HUDEP-2 (cell line): ENCODE data around the gene RUNX3.

Source experiments
- DNase-seq, 76 experiments: peaks; one replicate each; lab custom pipeline; 2025; ENCODE audit not compliant: unreplicated experiment in 76 of 76; lab: John Stamatoyannopoulos, UW

RUNX3 gene

DNA sequence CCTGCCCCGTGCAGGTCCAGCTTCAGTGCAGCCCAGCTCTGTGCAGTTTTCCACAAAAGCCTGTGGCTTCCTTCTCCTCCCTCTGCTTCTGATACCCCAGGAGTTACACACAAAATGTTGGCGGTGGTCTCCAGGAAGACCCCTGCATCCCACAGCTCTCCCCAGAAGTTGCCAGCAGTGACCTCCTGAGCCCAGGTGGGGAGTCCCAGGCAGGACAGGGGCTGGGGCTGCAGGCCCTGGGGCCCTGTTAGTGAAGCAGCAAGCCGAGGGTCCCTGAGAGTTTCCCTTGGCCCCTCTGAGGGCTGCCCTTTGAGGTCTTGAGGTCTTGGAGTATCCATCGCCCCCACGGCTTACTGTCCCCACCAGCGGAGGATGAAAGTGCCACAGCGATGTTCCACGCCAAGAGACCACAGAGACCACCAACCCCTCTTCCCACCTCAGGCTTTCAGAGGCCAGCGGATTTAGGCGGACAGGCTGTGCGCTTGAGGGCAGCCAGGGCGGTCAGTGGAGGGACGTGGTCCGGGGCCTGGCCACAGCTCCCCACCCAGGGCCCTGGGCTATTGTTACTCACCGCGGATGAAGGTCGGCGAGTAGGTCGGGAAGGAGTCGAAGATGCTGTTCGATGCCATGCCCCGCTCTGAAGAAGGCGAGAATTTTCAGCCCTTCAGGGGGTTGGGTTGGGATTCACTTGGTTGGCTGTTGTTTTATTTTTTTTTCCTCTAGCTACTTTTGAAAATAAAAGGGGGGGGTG lies 34.0 kb upstream of the RUNX3 start:
- no peak for DNase-seq

DNA sequence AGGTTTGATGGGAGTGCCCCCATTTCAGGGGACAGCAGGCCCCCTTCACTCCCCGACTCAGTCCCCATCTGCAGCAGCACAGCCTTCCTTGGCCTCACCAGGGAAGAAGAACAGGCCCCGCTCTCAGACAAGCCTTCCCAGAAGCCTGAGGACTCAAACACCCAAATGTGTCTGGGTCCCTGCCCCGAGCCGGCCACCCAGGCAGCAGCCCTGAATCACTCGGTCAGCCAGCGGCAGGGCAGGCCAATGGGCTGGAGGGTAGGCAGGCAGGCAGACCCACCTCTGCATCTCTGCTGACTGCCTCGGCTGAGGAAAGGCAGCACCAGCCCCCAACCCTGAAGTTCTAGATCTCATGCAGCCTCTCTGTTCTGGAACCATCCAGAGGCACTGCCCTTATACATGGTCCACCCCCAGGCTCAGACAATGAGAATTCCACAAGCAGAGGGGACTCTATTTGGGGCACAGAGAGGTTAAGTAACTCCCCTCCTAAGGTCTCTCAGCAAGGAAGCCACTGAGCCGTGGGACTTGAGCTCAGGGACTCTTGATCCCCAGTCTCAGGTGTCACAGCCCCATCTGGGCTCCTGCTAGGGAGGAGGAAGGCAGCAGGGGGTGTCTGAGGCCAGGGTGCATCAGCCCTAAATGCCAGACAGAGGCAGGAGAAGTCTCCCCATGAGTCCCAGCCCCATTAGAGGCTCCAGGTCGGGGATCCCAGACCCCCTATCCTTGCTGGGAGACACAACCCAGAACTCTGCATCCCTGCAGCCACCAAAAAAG lies 33.2 kb upstream of the RUNX3 start:
- no peak for DNase-seq

DNA sequence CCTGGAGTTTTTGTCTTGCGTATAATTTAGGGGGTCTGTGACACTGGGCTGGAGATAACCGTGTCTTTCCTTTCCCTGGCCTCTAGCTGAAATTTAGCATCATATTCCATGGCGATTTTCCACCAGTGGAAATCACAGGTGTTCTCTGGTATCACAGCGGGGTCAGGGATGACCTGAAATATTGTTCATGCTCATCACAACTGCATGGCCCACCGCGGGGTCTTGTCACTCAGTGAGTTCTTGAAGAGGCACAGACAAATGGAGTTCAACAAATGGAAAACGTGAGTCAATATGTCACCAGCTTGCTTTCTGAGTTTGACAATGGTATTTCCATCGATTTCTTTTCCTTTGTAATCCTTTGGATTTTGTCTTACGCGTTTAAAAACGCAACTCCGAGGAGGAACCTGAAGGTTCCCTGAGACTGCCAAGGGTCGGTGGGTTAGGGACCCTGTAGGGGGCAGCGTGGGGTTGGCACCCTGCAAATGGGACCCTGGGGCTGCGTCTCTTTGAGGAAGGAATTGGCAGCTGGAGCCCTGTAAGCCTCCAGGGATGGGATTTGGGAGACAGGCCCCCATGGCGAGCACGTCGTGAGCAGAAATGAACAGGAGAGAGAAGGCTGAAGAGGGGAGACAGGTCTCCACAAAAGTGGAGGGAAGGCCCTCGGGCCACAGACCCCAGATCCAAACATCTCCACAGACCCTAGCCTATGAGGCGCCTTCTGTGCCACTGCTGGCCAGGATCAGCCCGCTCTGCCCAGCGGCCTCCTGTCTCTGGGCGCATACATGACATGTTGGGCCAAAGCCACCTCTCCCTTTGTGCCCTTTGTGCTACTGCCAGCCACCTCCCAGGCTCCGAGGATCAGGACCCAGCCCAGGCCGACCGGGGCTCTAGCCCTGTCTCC lies 32.1 kb upstream of the RUNX3 start:
- DNase-seq = no peak

DNA sequence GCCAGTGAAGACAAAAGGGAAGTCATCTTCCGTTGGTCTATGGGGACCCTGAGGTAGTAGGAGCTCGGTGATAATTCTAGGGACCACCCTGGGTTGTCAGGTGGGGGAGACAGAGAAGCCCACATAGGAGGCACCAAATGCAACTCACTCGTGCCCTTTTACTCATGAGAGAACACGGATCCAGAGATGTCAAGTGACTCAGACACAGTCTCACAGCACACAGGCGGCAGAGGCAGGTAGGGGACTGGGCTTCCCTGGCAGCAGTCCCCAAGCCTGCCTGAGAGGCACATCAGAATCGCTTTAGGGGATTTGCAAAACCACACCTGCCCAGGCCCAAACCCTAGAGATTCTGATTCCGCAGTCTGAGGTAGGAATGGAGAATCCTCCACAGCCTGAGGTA lies 31.3 kb upstream of the RUNX3 start:
- no peak for DNase-seq

DNA sequence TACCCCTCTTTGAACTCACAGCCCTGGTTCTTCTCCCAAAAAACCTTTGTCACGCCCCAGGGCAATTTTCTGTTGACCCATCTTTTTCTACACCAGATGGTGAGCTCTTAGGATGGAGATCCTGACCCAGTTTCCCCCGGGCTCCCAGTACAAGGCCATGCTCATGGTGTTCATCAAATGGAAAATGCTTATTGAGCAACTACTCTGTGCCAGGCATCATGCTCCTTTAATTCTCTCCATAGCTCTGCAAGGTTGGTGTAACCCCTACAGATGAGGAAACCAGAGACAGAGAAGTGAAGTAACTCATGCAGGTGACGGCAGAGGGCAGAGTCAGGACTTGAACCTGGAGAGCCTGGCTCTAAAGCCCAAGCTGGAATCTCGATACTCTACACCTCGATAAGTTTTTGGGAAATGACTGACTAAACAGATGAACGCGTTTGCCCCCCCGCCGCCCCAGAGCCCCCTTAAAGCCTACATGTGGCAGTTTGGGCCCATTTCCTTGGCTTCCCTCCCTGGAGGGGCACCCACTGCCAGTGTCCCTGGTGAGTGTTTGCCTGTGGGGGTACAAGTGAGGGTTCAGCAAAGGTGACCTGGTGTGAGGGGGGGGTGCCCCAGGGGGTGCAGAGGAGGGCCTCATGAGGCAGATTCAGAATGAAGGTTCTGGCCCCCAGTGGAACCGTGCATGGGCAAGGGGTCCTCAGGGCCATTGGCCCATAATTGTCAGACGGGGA lies 30.2 kb upstream of the RUNX3 start:
- no peak for DNase-seq

DNA sequence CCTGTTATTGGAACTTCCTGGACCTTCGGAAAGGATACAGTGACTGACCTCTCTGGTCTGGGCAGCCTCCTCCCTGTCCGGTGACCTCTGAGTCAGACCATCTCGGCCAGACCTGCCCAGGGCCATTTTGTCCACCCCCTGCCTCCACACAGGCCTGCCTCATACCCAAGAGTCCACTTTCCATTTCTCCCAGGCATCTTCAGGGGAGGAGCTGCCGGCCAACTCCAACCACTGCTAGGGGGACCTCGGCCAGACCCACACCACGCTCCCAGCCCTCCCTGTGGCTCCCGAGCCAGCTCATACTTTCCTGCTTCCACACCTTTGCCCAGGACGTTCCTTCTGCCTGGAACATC lies 29.5 kb upstream of the RUNX3 start:
- no peak for DNase-seq

DNA sequence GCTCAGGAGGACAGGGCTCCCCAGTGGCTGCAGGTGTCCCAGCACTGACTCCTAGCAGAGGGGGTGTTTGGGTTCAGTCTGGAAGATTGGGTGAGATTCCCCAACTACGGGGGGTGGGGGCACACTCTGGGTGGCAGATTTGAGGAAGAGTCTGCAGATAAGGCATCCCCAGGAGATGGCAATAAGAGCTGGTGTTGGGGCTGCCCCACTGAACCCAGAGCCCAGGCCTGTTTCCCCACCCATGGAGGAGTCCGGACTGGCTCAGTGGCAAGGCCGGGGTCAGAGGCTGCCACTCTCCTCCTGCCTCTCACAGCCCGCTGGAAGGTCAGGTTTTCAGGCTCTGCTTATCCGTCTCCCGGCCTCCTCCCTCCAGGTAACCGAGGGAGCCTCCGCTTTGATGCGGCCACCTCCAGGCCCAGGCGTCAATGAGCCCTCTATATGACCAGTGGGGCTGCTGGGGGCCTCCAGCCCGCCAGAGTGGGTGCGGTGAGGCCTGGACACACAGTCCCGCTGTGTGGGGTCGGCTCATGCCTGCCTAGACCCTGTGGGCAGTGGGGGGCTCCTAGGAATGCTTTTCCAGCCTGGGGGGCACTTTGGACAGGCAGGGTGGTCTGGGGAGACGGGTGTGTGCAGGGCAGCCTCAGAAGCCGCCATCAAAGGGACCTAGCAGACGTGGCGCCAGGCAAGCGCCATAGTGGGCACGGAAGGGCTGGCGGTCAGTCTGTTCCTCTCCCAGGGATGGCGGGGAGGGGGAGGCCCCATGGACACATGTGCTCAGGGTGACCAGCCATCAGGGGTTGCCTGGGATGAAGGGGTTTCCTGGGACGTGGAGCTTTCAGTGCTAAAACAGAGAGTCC lies 28.9 kb upstream of the RUNX3 start:
- no peak for DNase-seq

DNA sequence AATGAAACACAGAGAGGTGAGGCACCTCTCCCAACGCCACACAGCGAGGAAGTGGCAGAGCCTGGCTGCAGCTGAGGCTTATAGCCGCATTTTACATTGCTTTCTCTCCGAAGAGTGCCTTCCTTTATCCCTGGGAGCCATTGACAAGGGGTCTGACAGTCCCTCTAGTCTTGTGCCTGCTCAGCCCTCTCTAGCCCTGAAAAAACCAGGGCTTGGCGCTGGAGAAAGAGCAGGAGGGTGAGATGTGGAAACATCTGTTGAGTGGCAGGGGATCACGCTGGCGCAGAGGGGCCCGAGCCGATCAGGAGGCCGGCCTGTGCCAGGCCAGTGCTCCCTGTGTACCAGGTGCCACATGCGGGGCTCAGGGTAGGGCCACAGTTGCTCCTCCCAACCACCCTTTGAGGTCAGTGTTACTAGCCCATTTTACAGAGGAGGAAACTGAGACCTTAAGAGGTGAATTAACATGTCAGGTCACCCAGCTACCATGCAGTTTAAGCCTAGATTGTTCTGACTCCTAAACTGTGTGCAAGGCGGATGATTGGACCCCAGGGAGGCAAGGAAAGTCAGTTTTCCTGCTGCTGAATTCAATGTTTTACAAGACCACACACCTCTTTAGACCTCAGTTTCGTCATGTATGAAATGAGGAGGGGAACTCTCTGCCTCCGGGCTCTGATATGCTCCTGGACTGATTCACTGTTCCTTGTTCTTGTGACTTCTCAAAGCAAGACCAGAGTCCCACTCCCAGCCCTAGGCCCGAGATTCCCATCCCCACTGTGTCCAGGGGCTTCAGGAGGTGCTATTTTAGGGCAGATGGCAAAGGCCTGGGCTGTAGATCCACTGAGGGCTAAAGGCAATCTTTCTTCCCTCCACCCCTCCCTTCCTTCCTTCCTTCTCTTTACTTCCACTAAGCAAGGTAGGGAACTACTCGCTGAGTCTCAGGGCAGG lies 28.0 kb upstream of the RUNX3 start:
- DNase-seq = no peak

DNA sequence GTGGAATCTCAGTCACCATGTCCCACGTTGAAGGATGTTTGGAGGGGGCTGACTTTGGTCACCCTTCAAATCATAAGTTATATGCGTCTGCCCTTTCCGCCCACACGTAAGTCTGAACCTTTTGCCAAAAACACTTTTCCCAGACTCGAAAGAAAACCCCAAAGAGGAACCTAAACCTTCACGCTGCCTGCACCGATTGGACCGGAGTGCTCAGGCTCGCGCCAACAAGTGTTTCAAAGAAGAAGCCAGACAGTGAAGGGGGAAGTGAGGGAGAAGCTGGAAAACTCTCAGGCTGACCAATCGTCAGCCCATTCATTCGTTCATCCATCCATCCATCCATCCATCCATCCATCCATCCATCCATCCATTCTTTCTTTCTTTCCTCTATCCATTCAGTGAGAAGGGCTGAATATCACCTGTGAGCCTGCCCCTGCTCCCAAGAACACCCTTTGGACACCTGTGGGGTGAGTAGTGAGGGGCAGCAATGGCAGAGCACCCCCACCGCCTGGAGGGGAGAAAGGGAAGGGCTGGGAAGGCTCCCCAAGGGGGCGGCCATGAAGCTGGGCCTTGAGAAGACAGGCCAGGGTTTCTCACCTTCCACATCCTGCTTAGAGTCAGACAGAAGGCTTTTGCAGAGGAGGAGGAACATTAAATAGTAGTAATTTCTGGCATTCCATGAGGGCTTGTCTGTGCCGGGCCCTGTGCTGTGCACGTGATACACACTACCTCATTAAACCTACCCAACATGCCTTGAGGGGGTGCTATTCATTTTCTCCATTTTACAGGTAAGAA lies 27.1 kb upstream of the RUNX3 start:
- DNase-seq = no peak

DNA sequence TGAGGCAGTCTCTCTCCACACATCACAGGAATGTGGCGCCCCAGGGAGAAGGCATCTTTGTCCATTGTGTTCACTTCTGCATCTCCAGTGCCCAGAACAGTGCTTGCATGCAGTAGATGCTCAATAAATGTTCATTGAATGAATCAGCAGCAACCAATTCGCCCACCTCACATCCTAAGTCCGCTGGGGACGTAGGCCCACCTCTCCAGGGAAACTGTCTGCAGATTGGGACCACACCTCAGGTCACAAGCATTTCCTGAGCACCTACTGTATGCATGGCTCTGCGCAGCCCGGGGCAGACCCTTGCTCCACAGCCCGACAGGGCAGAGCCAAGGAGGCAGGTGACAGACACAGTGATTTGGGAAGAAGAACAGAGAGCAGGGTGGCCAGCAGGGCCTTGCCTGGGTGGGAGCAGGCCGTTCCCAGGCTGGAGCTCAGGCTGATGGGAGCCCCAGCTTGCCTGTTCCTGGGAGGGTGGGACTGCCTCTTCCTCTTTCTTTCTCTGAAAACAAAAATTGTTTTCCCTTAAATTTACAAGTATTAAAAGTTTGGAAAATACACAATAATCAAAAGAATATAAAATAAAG lies 25.8 kb upstream of the RUNX3 start:
- DNase-seq = no peak

DNA sequence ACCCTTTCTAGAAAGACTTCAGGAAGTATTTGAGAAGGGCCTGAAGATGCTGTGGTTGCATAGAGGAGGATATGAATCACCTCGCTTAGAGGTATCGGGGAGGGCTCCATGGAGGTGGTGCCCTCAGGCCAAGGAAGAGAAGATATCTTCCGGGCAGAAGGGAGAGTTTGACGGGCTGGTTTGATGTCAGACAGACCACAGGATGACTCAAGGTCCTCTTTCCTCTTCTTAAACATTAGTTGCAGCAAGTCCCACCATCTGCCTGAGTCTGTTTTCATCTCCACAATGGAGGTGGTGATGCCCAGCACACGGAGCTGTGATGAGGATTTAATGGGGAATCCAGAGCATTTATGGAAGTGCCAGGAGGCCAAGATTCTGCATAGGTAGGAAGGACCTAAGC lies 25.1 kb upstream of the RUNX3 start:
- peak in 1 of 76 experiments; percentile 7 for DNase-seq

DNA sequence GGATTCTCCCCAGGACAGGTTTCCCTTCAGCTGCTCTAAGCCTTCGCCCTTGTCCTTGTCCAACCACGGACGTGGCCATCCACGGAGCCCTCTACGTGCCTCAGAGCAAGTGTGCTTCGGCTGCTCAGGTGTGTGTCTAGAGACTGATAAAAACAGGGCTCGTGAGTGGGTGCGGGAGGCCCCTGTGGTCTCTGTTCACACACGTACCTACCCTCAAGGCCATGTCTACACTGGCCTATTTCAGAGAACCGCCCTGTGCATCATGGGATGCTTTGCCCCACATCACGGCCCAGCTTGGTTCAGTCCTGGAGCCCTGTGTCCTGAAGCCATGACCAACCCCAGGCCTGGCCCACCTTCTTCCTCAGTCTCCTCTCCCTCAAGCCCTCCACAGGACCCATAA lies 24.6 kb upstream of the RUNX3 start:
- DNase-seq = no peak

DNA sequence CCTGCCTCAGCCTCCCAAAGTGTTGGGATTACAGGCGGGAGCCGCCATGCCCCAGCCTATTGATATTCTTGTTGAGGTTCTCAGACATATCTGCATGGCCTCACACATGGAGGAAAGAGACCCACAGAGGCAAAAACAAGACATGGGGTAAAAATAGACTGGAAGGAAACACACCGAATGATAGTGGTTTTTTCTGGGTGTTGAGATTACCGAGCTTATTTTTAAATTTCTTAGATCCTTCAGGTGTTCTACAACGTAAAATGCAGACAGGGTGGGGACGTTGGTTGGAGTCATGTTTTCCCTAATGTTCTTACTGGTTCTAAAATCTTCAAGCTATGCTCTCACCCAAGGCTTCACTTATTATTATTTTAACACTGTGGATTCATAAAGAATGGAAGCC lies 23.9 kb upstream of the RUNX3 start:
- DNase-seq = no peak

DNA sequence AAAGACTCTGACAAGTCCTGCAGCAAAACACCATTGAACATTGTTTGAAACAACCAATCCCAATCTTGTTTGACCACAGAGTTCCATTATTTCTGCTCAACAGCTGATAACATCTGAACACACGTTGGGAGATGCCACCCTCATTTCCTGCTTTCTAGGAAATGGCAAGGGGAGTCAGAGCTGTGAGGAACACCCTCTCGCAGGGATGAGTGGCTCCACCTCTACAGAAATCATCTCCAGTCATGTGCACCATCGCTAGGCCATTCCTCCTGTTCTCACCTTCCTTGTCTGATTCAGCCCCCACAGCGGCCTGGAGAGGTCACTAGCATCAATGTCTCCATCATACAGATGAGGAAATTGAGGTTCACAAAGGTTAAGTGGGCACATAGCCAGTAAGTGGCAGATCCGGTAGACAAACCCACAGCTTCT lies 22.4 kb upstream of the RUNX3 start:
- peak in 60 of 76 experiments; percentile 4 to 84 (median 40) for DNase-seq

DNA sequence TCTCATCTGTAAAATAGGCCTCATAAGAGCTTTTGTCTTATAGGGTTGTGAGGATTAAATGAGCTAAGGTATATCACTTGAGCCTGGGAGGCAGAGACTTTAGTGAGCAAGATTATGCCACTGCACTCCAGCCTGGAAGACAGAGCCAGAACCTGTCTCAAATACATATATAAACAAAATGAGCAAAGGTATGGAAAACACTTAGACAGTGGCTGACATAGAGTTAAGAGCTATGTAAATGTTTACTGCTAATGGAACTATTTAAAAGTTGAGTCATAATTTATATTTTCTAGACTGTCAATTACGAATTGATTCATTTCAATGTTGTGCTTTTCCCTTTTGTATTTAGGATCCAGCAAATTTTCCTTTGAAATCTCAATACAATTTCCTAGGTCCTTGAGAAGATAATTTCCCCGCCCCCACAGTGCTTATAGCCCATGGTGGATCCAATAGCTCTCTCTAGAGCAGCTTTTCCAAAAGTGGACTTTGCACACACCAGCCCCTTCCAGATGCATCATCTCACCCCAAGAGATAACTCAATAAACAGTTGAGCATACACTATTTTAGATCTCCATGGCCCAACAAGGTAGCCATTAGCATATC lies 21.8 kb upstream of the RUNX3 start:
- DNase-seq = peak in 1 of 76 experiments; percentile 51

DNA sequence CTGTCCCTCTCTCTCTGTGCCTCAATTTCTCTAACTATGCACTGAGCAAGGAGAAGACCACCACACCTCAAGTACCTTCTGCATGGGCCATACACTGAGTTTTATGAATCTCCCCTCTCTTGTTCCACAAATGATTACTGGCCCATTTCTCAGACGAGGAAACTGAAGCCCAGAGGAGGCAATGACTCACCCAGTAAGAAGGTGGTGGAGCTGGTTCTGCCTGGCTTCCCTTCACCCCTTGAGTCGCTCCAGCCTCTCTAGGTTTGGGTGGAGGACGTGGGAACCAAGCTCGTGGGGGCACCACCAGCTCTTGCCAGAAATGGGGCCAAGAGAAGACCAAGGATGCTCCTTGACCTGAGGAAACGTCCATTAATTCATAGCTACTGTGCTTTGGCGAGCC lies 21.3 kb upstream of the RUNX3 start:
- no peak for DNase-seq

DNA sequence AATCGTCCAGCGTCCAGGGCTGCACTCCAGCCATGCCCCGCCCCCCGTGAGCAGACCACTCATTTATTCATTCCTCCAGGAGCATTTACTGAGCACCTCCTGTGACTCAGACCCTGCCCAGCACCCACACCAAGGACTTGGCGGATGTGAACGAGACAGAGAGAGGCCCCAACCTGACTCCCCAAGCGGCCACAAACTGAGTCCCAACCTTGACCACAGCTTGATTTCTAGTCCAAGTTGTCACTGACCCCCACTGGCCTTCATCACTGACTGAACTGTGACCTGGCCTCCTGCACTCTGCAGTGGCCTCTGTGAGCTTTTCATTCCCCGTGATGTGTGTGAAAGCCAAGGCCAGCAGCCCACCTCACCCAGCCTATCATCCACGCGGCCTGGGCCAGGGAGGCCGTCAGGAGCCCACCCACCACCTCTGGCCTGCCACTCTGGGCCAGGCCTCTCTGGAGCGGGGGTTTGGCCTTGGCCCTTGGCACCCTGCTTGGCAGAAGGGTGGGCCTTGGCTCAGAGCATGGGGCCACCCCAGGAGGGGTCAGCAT lies 19.3 kb upstream of the RUNX3 start:
- DNase-seq = no peak
